ENCODE measurements around the gene LRRC27. TPM values are rescaled to one million over a fixed set of nuclear protein-coding genes. Genes with fewer than 3 reads are reported as not detected.
A peak's percentile ranks its signal among the peaks of the same experiment; 100 is the strongest.
"Not testable (repeated sequence)": the region's sequence is repeated elsewhere in the genome, so short reads cannot be mapped to it uniquely, and the experiment has no call there.

The LRRC27 gene
- polyA plus RNA-seq, 3 donors, result 3.6 to 12.8 (median 3.6) TPM

DNA sequence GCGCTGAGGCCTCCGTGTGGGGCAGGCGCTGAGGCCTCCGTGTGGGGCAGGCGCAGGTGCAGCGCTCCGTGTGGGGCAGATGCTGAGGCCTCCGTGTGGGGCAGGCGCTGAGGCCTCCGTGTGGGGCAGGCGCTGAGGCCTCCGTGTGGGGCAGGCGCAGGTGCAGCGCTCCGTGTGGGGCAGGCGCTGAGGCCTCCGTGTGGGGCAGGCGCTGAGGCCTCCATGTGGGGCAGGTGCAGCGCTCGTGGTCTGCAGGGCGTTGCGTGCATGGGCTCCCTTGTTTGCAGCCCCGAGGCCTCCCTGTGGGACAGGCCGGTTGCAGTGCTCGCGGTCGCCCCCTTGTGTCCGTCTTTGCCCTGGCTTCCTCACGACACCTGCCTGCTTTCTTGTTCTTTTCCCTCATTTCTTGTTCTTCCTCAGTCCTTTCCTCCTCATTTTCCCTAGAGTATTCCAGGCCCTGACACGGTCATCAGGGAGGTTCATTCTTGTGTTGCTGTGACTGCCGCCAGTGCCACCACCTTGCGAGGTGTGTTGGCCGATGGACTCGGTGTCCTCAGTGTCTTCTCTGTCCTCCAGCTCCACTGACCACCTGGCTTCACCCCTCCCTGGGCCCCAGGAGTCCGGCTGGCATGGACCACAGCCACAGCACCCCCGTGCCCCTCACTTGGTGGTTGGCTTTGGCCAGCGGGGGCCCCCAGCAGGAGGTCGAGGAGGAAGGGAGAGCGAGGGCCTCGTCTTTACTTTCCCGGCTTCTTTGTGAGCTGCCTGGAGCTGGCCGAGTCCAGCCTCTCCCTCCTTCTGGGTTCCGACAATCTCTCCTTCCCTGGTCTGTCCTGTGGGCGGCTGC, 20.7 kb downstream of the LRRC27 start:
- H3K9me3 Mint-ChIP-seq; H3K27me3 ChIP-seq (ENCODE audit: control insufficient read depth in 2 of 2, insufficient read depth in 2 of 2, low read length in 2 of 2); H3K79me2 ChIP-seq (ENCODE audit: insufficient read depth, low read length); H3K4me2 ChIP-seq (replicated peaks; ENCODE audit: extremely low read depth, low read length, poor library complexity, severe bottlenecking); H3K4me3 ChIP-seq (replicated peaks in 1 of 3; ENCODE audit: low read depth in 2 of 3, low read length in 3 of 3); H3K4me1 ChIP-seq (ENCODE audit: control insufficient read depth in 1 of 2, insufficient read depth in 2 of 2, low read length in 2 of 2); H4K20me1 ChIP-seq (ENCODE audit: insufficient read depth, low read length); H3K27me3 Mint-ChIP-seq (ENCODE audit: low read depth in 3 of 3); H3K27ac ChIP-seq (ENCODE audit: low read depth in 1 of 2, low read length in 2 of 2); H3K9ac ChIP-seq (ENCODE audit: insufficient read depth, low read length, poor library complexity, severe bottlenecking); H3K4me3 Mint-ChIP-seq; H3K27ac Mint-ChIP-seq; H2AFZ ChIP-seq (ENCODE audit: insufficient read depth, low read depth, low read length, poor library complexity, severe bottlenecking); H3K9me3 ChIP-seq (replicated peaks in 1 of 2; ENCODE audit: control insufficient read depth in 1 of 2, insufficient read depth in 1 of 2, low read length in 2 of 2): not testable (repeated sequence)
- intact Hi-C loops (cut with micrococcal nuclease), result loop anchor here (2.0 to 5.0 kb wide), 2 partner anchors 45 to 130 kb away; partner anchors contain the start of gene STK32C (in 1 of the 2)
- DNase-seq, result peak; percentile 43 to 61 (median 50)
- peaks cover 17% of the 10 kb centered on the region for H3K4me1 Mint-ChIP-seq
- 48% methylated on average over 33 of the region's 44 CpGs for WGBS (ENCODE audit: insufficient coverage)
- H3K36me3 ChIP-seq (replicated peaks in 1 of 2; ENCODE audit: control insufficient read depth in 1 of 2, insufficient read depth in 2 of 2, low read length in 2 of 2), result peaks cover 7 to 42% of the 10 kb centered on the region in 2 donors
- H3K36me3 Mint-ChIP-seq, result peaks cover 38 to 49% of the 10 kb centered on the region in 2 donors
- TF ChIP-seq, protein P1, sequence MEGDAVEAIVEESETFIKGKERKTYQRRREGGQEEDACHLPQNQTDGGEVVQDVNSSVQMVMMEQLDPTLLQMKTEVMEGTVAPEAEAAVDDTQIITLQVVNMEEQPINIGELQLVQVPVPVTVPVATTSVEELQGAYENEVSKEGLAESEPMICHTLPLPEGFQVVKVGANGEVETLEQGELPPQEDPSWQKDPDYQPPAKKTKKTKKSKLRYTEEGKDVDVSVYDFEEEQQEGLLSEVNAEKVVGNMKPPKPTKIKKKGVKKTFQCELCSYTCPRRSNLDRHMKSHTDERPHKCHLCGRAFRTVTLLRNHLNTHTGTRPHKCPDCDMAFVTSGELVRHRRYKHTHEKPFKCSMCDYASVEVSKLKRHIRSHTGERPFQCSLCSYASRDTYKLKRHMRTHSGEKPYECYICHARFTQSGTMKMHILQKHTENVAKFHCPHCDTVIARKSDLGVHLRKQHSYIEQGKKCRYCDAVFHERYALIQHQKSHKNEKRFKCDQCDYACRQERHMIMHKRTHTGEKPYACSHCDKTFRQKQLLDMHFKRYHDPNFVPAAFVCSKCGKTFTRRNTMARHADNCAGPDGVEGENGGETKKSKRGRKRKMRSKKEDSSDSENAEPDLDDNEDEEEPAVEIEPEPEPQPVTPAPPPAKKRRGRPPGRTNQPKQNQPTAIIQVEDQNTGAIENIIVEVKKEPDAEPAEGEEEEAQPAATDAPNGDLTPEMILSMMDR (IDR thresholded peaks at IDR 0.05), result peak; percentile 96

DNA sequence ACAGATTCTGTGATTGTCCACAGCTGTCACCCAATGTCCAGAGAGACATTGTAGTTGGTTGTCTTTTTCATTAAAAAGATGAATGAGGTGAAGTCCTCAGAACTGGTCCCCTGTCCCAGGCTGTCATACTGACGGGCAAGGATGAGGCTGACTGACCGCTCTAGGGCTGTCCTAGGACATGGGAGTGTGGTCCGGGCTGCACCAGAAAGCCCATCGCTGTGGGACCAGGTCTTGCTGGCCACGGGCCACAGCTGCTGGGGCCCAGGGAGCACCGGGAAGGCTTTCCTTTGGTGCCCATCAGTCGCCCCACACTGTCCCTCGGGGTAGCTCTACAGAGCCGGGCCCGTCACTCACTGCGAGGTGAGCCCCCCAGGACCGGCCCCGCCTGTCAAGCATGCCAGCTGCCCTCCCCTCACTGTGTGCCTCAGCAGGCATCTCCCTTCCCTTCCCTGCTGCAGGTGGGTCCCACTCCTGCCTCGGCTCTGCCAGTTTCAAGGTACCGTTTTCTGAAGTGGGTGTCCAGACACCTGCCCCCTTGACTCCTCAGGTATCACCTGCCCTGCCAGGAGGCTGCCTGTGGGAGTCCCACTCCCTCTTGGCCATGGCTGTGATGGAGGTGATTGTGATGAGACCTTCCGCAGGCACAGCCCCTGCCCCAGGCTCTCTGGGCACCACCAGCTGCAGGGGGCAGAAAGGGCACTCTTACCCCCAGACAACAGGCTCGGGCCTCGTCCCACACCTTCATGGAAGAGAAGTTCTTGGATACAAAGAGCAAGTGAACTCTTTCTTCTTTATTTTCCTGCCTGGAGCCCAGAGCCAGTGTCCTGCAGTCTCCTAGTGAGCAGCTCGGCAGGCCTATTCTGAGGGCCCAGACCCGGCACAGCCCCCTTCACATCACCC, 21.7 kb downstream of the LRRC27 start:
- peaks cover 17% of the 10 kb centered on the region for H3K4me1 Mint-ChIP-seq
- H3K4me1 ChIP-seq (ENCODE audit: control insufficient read depth in 1 of 2, insufficient read depth in 2 of 2, low read length in 2 of 2), result peaks cover 2 to 8% of the 10 kb centered on the region in 2 donors
- H3K36me3 Mint-ChIP-seq, result peaks cover 31 to 42% of the 10 kb centered on the region in 2 donors
- H4K20me1 ChIP-seq (ENCODE audit: insufficient read depth, low read length), result no peaks in the 10 kb centered on the region
- H3K27me3 Mint-ChIP-seq (ENCODE audit: low read depth in 3 of 3), result peaks cover 0 to 2% (median 0%) of the 10 kb centered on the region in 3 donors
- H3K27ac Mint-ChIP-seq, result no peak overlapping the region
- no peak overlapping the region for H3K4me3 ChIP-seq (replicated peaks in 1 of 3; ENCODE audit: low read depth in 2 of 3, low read length in 3 of 3)
- no peaks in the 10 kb centered on the region for H3K27me3 ChIP-seq (ENCODE audit: control insufficient read depth in 2 of 2, insufficient read depth in 2 of 2, low read length in 2 of 2)
- peaks cover 0 to 4% (median 2%) of the 10 kb centered on the region in 7 donors for H3K9me3 Mint-ChIP-seq
- no peak for DNase-seq
- H3K9me3 ChIP-seq (replicated peaks in 1 of 2; ENCODE audit: control insufficient read depth in 1 of 2, insufficient read depth in 1 of 2, low read length in 2 of 2), result peaks cover 0 to 7% of the 10 kb centered on the region in 2 donors
- H2AFZ ChIP-seq (ENCODE audit: insufficient read depth, low read depth, low read length, poor library complexity, severe bottlenecking), result no peak overlapping the region
- no peaks in the 10 kb centered on the region for H3K79me2 ChIP-seq (ENCODE audit: insufficient read depth, low read length)
- H3K27ac ChIP-seq (ENCODE audit: low read depth in 1 of 2, low read length in 2 of 2), result no peak overlapping the region
- H3K4me2 ChIP-seq (replicated peaks; ENCODE audit: extremely low read depth, low read length, poor library complexity, severe bottlenecking), result no peak overlapping the region
- H3K4me3 Mint-ChIP-seq, result no peak overlapping the region
- peaks cover 4 to 32% of the 10 kb centered on the region in 2 donors for H3K36me3 ChIP-seq (replicated peaks in 1 of 2; ENCODE audit: control insufficient read depth in 1 of 2, insufficient read depth in 2 of 2, low read length in 2 of 2)
- H3K9ac ChIP-seq (ENCODE audit: insufficient read depth, low read length, poor library complexity, severe bottlenecking), result no peak overlapping the region
- 96% methylated on average over 15 of the region's 20 CpGs for WGBS (ENCODE audit: insufficient coverage)
- TF ChIP-seq, protein P1 (IDR thresholded peaks at IDR 0.05), result no peak
- intact Hi-C loops (cut with micrococcal nuclease), result loop anchor here (2.0 to 5.0 kb wide), 2 partner anchors 46 to 131 kb away; partner anchors contain the start of gene STK32C (in 1 of the 2)
